SK-N-MC (cell line): Measurements from ENCODE around the gene RNF150.

Source experiments
- DNase-seq: peaks from one replicate; pipeline ENCODE4 v3.0.0-alpha.2; 2011; ENCODE audit warnings: low read depth, low spot score
- H3K27ac ChIP-seq: fragments of 200-600 bp; sonication (generic); 2 replicates; pipeline ENCODE4 v1.5.1; 2016; ENCODE audit warnings: mixed run types
- H3K36me3 ChIP-seq: fragments of 200-600 bp; sonication (generic); 2 replicates; pipeline ENCODE4 v1.6.1; 2017; ENCODE audit warnings: antibody characterized with exemption, low read length, mixed read lengths; ENCODE audit not compliant: insufficient read depth
- H3K4me3 ChIP-seq: fragments of 200-600 bp; sonication (generic); 2 replicates; pipeline ENCODE4 v1.5.1; 2016
- H3K9ac ChIP-seq: fragments of 200-600 bp; sonication (generic); 2 replicates; pipeline ENCODE4 v1.8.0; 2017; ENCODE audit warnings: mixed run types, mixed read lengths; ENCODE audit not compliant: insufficient read length
- H3K9me3 ChIP-seq: fragments of 200-600 bp; sonication (generic); 2 replicates; pipeline ENCODE4 v1.6.1; 2017; ENCODE audit warnings: low read depth, mild to moderate bottlenecking, antibody characterized with exemption, low read length, moderate library complexity, mixed read lengths
- EZH2 ChIP-seq: fragments of 200-600 bp; sonication (generic); IDR thresholded peaks from one replicate; pipeline ENCODE4 v1.6.1; 2017; ENCODE audit warnings: antibody characterized with exemption
- FOXP2 ChIP-seq: optimal IDR thresholded peaks from 2 replicates; pipeline ENCODE3; 2011; ENCODE audit warnings: mild to moderate bottlenecking, moderate library complexity; ENCODE audit not compliant: insufficient read depth; ENCODE audit errors: extremely low read length, control extremely low read depth
- POLR2AphosphoS5 ChIP-seq: IDR thresholded peaks from 2 replicates; pipeline ENCODE4 v1.6.1; 2012; ENCODE audit warnings: mild to moderate bottlenecking, low read depth, low read length, borderline replicate concordance

The RNF150 gene

GRCh38 chr4:141101511-141101910 is 31.8 kb downstream of the RNF150 start:
- H3K4me3 ChIP-seq = no peak overlapping the region
- no peak overlapping the region for H3K27ac ChIP-seq
- no peaks in the 10 kb centered on the region for H3K36me3 ChIP-seq
- TF ChIP-seq FOXP2 (no peak), EZH2 (no peak), POLR2AphosphoS5 (no peak)
- no peak for DNase-seq
- no peaks in the 10 kb centered on the region for H3K9me3 ChIP-seq
- no peak overlapping the region for H3K9ac ChIP-seq

GRCh38 chr4:141099326-141099725 is 33.9 kb downstream of the RNF150 start:
- H3K9me3 ChIP-seq = no peaks in the 10 kb centered on the region
- H3K4me3 ChIP-seq = no peak overlapping the region
- no peak overlapping the region for H3K9ac ChIP-seq
- no peak for DNase-seq
- no peak overlapping the region for H3K27ac ChIP-seq
- TF ChIP-seq FOXP2 (no peak), POLR2AphosphoS5 (no peak), EZH2 (no peak)
- no peaks in the 10 kb centered on the region for H3K36me3 ChIP-seq

- H3K4me3 ChIP-seq = no peak overlapping the region
- TF ChIP-seq FOXP2 (no peak), EZH2 (no peak), POLR2AphosphoS5 (no peak)
- no peak overlapping the region for H3K9ac ChIP-seq
- H3K36me3 ChIP-seq = no peaks in the 10 kb centered on the region
- DNase-seq = no peak
- no peak overlapping the region for H3K27ac ChIP-seq
- H3K9me3 ChIP-seq = no peaks in the 10 kb centered on the region
Observed at GRCh38 chr4:141098163-141098562, 35.1 kb downstream of the RNF150 start.

GRCh38 chr4:141090473-141090872 is 42.8 kb downstream of the RNF150 start:
- no peak overlapping the region for H3K9ac ChIP-seq
- H3K4me3 ChIP-seq = no peak overlapping the region
- H3K36me3 ChIP-seq = no peaks in the 10 kb centered on the region
- DNase-seq = no peak
- H3K9me3 ChIP-seq = no peaks in the 10 kb centered on the region
- H3K27ac ChIP-seq = no peak overlapping the region
- no peak for TF ChIP-seq EZH2
- TF ChIP-seq FOXP2 = no peak
- TF ChIP-seq POLR2AphosphoS5 = no peak

GRCh38 chr4:141081921-141082395 is 51.3 kb downstream of the RNF150 start:
- peak overlapping the region; percentile 73 for H3K9ac ChIP-seq
- TF ChIP-seq POLR2AphosphoS5 = peak; percentile 60; the same call in 1 of the 2 replicates
- no peak for TF ChIP-seq FOXP2
- peak overlapping the region; percentile 98 for H3K27ac ChIP-seq
- peak; percentile 86 for DNase-seq
- no peaks in the 10 kb centered on the region for H3K9me3 ChIP-seq
- H3K4me3 ChIP-seq = peak overlapping the region; percentile 78
- H3K36me3 ChIP-seq = no peaks in the 10 kb centered on the region

- Histone ChIP-seq H3K9me3 (no peaks in the 10 kb centered on the region), H3K27ac (no peak overlapping the region), H3K4me3 (no peak overlapping the region), H3K9ac (no peak overlapping the region), H3K36me3 (no peaks in the 10 kb centered on the region)
- no peak for TF ChIP-seq FOXP2
- no peak for TF ChIP-seq EZH2
- TF ChIP-seq POLR2AphosphoS5 = no peak
- no peak for DNase-seq
Observed at GRCh38 chr4:141080668-141081067, 52.6 kb downstream of the RNF150 start.

- H3K9me3 ChIP-seq = no peaks in the 10 kb centered on the region
- no peak overlapping the region for H3K4me3 ChIP-seq
- H3K9ac ChIP-seq = no peak overlapping the region
- DNase-seq = no peak
- H3K27ac ChIP-seq = no peak overlapping the region
- TF ChIP-seq EZH2 (no peak), FOXP2 (no peak), POLR2AphosphoS5 (no peak)
- no peaks in the 10 kb centered on the region for H3K36me3 ChIP-seq
Observed at GRCh38 chr4:141079393-141079930, 53.8 kb downstream of the RNF150 start.

GRCh38 chr4:141078871-141079270 is 54.4 kb downstream of the RNF150 start:
- H3K9ac ChIP-seq = no peak overlapping the region
- H3K9me3 ChIP-seq = no peaks in the 10 kb centered on the region
- H3K27ac ChIP-seq = no peak overlapping the region
- TF ChIP-seq FOXP2 = no peak
- no peak overlapping the region for H3K4me3 ChIP-seq
- no peak for DNase-seq
- H3K36me3 ChIP-seq = no peaks in the 10 kb centered on the region

- H3K27ac ChIP-seq = no peak overlapping the region
- no peak overlapping the region for H3K9ac ChIP-seq
- H3K36me3 ChIP-seq = no peaks in the 10 kb centered on the region
- no peaks in the 10 kb centered on the region for H3K9me3 ChIP-seq
- no peak for DNase-seq
- H3K4me3 ChIP-seq = no peak overlapping the region
- no peak for TF ChIP-seq POLR2AphosphoS5
- no peak for TF ChIP-seq FOXP2
- TF ChIP-seq EZH2 = no peak
Observed at GRCh38 chr4:141077611-141078225, 55.6 kb downstream of the RNF150 start.
